ENCODE results near the gene LPCAT1. TPM values are rescaled to one million over a fixed set of nuclear protein-coding genes. Genes with fewer than 3 reads are reported as not detected.

LPCAT1 gene
- total RNA-seq, 1 experiment from 2014 or later = 75.0 TPM

GRCh38 chr5:1511048-1511447 lies 12.7 kb downstream of the LPCAT1 start:
- no peaks in the 10 kb centered on the region for H3K27me3 ChIP-seq (ENCODE audit: insufficient read depth, low read length)
- H3K4me3 ChIP-seq (replicated peaks in 1 of 2; ENCODE audit: low read depth in 1 of 2, low read length in 2 of 2) = no peak overlapping the region
- ChIA-PET RAD21 (ENCODE audit: low non-redundant PET in 1 of 2, low total read pairs in 2 of 2, uncharacterized antibody in 2 of 2, unreplicated experiment in 2 of 2) (no interaction called here), POLR2A (no interaction called here), CTCF (no interaction called here)
- H3K36me3 ChIP-seq (ENCODE audit: control insufficient read depth in 1 of 2, insufficient read depth in 2 of 2, low read length in 2 of 2) = peaks cover 3 to 17% of the 10 kb centered on the region in 2 experiments; a peak in 3 of 4 replicates
- peaks cover 4 to 27% of the 10 kb centered on the region in 2 experiments for H3K4me1 ChIP-seq (ENCODE audit: control insufficient read depth in 1 of 2, insufficient read depth in 2 of 2, low read length in 2 of 2)
- no peak overlapping the region for H3K4me2 ChIP-seq (ENCODE audit: low read length)
- TF ChIP-seq SIN3A (IDR thresholded peaks at IDR 0.05; ENCODE audit: low read depth) (no peak), SP1 (IDR thresholded peaks at IDR 0.05; ENCODE audit: low read depth) (no peak), ZFX (IDR thresholded peaks at IDR 0.05) (no peak), MAX (IDR thresholded peaks at IDR 0.05) (no peak), FOSL1 (IDR thresholded peaks at IDR 0.05; ENCODE audit: low read depth) (no peak)
- no TSS peak for BruUV-seq (replicated peaks)
- H3K9me3 ChIP-seq (ENCODE audit: control insufficient read depth in 1 of 2, insufficient read depth in 1 of 2, low read depth in 1 of 2, low read length in 2 of 2) = no peaks in the 10 kb centered on the region
- DNase-seq (ENCODE audit: low read depth, low spot score) = no peak
- H3K79me2 ChIP-seq (ENCODE audit: insufficient read depth, low read length) = peaks cover 96% of the 10 kb centered on the region
- no peak overlapping the region for H3K27ac ChIP-seq (ENCODE audit: low read depth, low read length)
- no peak for ATAC-seq
- no peaks in the 10 kb centered on the region; the same call in 1 of the 2 replicates for H4K20me1 ChIP-seq (ENCODE audit: insufficient read depth)
- intact Hi-C loops (cut with micrococcal nuclease) = loop anchor here (5.0 kb wide), 1 partner anchor 81 kb away; no protein-coding TSS in a partner anchor
- no peak overlapping the region for H2AFZ ChIP-seq (ENCODE audit: low read depth, low read length, poor library complexity, severe bottlenecking)
- H3K9ac ChIP-seq (ENCODE audit: low read length) = no peak overlapping the region
- H3K9me2 ChIP-seq (ENCODE audit: insufficient read depth) = no peaks in the 10 kb centered on the region

GRCh38 chr5:1510631-1511030 lies 13.1 kb downstream of the LPCAT1 start:
- no peak overlapping the region for H3K4me2 ChIP-seq (ENCODE audit: low read length)
- no peak overlapping the region for H3K9ac ChIP-seq (ENCODE audit: low read length)
- H4K20me1 ChIP-seq (ENCODE audit: insufficient read depth) = no peaks in the 10 kb centered on the region; the same call in 1 of the 2 replicates
- peaks cover 0 to 23% of the 10 kb centered on the region in 2 experiments; a peak in 3 of 4 replicates for H3K4me1 ChIP-seq (ENCODE audit: control insufficient read depth in 1 of 2, insufficient read depth in 2 of 2, low read length in 2 of 2)
- H3K9me3 ChIP-seq (ENCODE audit: control insufficient read depth in 1 of 2, insufficient read depth in 1 of 2, low read depth in 1 of 2, low read length in 2 of 2) = no peaks in the 10 kb centered on the region
- no peak overlapping the region for H3K27ac ChIP-seq (ENCODE audit: low read depth, low read length)
- TF ChIP-seq POLR2AphosphoS5 (IDR thresholded peaks at IDR 0.05; ENCODE audit: low read depth, low read length) (no peak), MAX (IDR thresholded peaks at IDR 0.05) (no peak), ZBTB33 (IDR thresholded peaks at IDR 0.05; ENCODE audit: extremely low read depth, insufficient replicate concordance, low read length) (no peak), RAD21 (IDR thresholded peaks at IDR 0.05; ENCODE audit: low read depth) (no peak), CTCF (IDR thresholded peaks at IDR 0.05 in 2 of 3, conservative IDR thresholded peaks at IDR 0.05 in 1 of 3; ENCODE audit: borderline replicate concordance in 1 of 3, insufficient read depth in 1 of 3, low read depth in 2 of 3, low read length in 2 of 3) (no peak), JUND (IDR thresholded peaks at IDR 0.05) (no peak), TCF7L2 (IDR thresholded peaks at IDR 0.05; ENCODE audit: borderline replicate concordance, extremely low read depth, insufficient read depth, insufficient read length) (no peak), ZFX (IDR thresholded peaks at IDR 0.05) (no peak), REST (IDR thresholded peaks at IDR 0.05; ENCODE audit: low read depth) (no peak)
- no peak overlapping the region for H3K4me3 ChIP-seq (replicated peaks in 1 of 2; ENCODE audit: low read depth in 1 of 2, low read length in 2 of 2)
- ATAC-seq = no peak
- intact Hi-C loops (cut with micrococcal nuclease) = loop anchor here (5.0 kb wide), 1 partner anchor 82 kb away; no protein-coding TSS in a partner anchor
- CTCF ChIA-PET = no interaction called here
- RAD21 ChIA-PET (ENCODE audit: low non-redundant PET in 1 of 2, low total read pairs in 2 of 2, uncharacterized antibody in 2 of 2, unreplicated experiment in 2 of 2) = no interaction called here
- no TSS peak for BruUV-seq (replicated peaks)
- no peak for DNase-seq (ENCODE audit: low read depth, low spot score)
- H3K79me2 ChIP-seq (ENCODE audit: insufficient read depth, low read length) = peaks cover 96% of the 10 kb centered on the region
- peaks cover 3 to 17% of the 10 kb centered on the region in 2 experiments; a peak in 3 of 4 replicates for H3K36me3 ChIP-seq (ENCODE audit: control insufficient read depth in 1 of 2, insufficient read depth in 2 of 2, low read length in 2 of 2)
- H3K27me3 ChIP-seq (ENCODE audit: insufficient read depth, low read length) = no peaks in the 10 kb centered on the region
- POLR2A ChIA-PET = no interaction called here
- no peaks in the 10 kb centered on the region for H3K9me2 ChIP-seq (ENCODE audit: insufficient read depth)
- H2AFZ ChIP-seq (ENCODE audit: low read depth, low read length, poor library complexity, severe bottlenecking) = no peak overlapping the region

All from HCT116 (cell line).